GM04503 (cell line): Measurements from ENCODE around the gene LUZP2.

Source experiments
- DNase-seq: peaks from one replicate; pipeline ENCODE4 v3.0.0-alpha.2; 2012; ENCODE audit warnings: low read depth

Gene LUZP2

GRCh38 chr11:24567380-24567779 lies 70.5 kb downstream of the LUZP2 start:
- DNase-seq = no peak

- no peak for DNase-seq
These were observed 75.5 kb downstream of the LUZP2 start for GRCh38 chr11:24572376-24572775.

- DNase-seq = no peak
These were observed 77.6 kb downstream of the LUZP2 start for GRCh38 chr11:24574461-24574860.

GRCh38 chr11:24575392-24575791 lies 78.5 kb downstream of the LUZP2 start:
- DNase-seq = no peak

GRCh38 chr11:24585192-24585591 lies 88.3 kb downstream of the LUZP2 start:
- no peak for DNase-seq

- no peak for DNase-seq
These were observed 90.8 kb downstream of the LUZP2 start for GRCh38 chr11:24587635-24588034.

- no peak for DNase-seq
These were observed 91.2 kb downstream of the LUZP2 start for GRCh38 chr11:24588081-24588480.

GRCh38 chr11:24589064-24589463 lies 92.2 kb downstream of the LUZP2 start:
- DNase-seq = no peak

- no peak for DNase-seq
These were observed 94.4 kb downstream of the LUZP2 start for GRCh38 chr11:24591283-24591682.

- DNase-seq = no peak
These were observed 95.5 kb downstream of the LUZP2 start for GRCh38 chr11:24592360-24592759.

GRCh38 chr11:24593332-24593731 lies 96.5 kb downstream of the LUZP2 start:
- no peak for DNase-seq

GRCh38 chr11:24594401-24594800 lies 97.5 kb downstream of the LUZP2 start:
- DNase-seq = no peak

GRCh38 chr11:24598641-24599040 lies 101.8 kb downstream of the LUZP2 start:
- DNase-seq = no peak

GRCh38 chr11:24609192-24610119 lies 112.6 kb downstream of the LUZP2 start:
- no peak for DNase-seq

- no peak for DNase-seq
These were observed 118.8 kb downstream of the LUZP2 start for GRCh38 chr11:24615451-24616160.

- DNase-seq = no peak
These were observed 121.0 kb downstream of the LUZP2 start for GRCh38 chr11:24617856-24618255.

- no peak for DNase-seq
These were observed 123.0 kb downstream of the LUZP2 start for GRCh38 chr11:24619900-24620299.

GRCh38 chr11:24622262-24622661 lies 125.4 kb downstream of the LUZP2 start:
- no peak for DNase-seq

- no peak for DNase-seq
These were observed 126.3 kb downstream of the LUZP2 start for GRCh38 chr11:24623121-24623520.

- no peak for DNase-seq
These were observed 127.6 kb downstream of the LUZP2 start for GRCh38 chr11:24624432-24624831.

GRCh38 chr11:24625975-24626374 lies 129.1 kb downstream of the LUZP2 start:
- no peak for DNase-seq

GRCh38 chr11:24628224-24628776 lies 131.4 kb downstream of the LUZP2 start:
- DNase-seq = no peak

GRCh38 chr11:24634606-24635160 lies 137.8 kb downstream of the LUZP2 start:
- no peak for DNase-seq
